B cell (primary cell): ENCODE results near the gene DNAJC1. TPM values are rescaled to one million over a fixed set of nuclear protein-coding genes. Genes with fewer than 3 reads are reported as not detected.

Experiments
- ATAC-seq: fragments of 200-7000 bp; cut with Tn5 transposase; one replicate; pipeline ENCODE4 v1.10.0; 2021; ENCODE audit warnings: low read depth, mild to moderate bottlenecking, moderate number of reproducible peaks, moderate library complexity
- CTCF ChIA-PET: fragments of 350-600 bp; sonication (Branson Sonifier 250); formaldehyde crosslinking; loops from one replicate; lab custom pipeline; 2021; ENCODE audit warnings: antibody characterized with exemption, inconsistent platforms; lab: Charles Lee
- POLR2A ChIA-PET: fragments of 350-600 bp; sonication (Branson Sonifier 250); formaldehyde crosslinking; loops from one replicate; lab custom pipeline; 2021; ENCODE audit warnings: antibody characterized with exemption; lab: Charles Lee
- DNase-seq: peaks from one replicate; pipeline ENCODE4 v3.0.0; 2013
- H2AFZ ChIP-seq: 2 replicates; pipeline ENCODE4 v1.6.1; 2012; ENCODE audit warnings: mild to moderate bottlenecking, low read depth, low read length; ENCODE audit not compliant: insufficient read depth, poor library complexity, severe bottlenecking
- H3K27ac ChIP-seq, 2 donors: 1 replicate in 1 of 2; 2 replicates in 1 of 2; pipeline ENCODE4 v1.5.1; 2012 to 2013; ENCODE audit warnings: low read length in 2 of 2, mild to moderate bottlenecking in 2 of 2, moderate library complexity in 1 of 2
- H3K27me3 ChIP-seq, 4 experiments: fragments of 200-600 bp in 1 of 4; sonication (generic) in 1 of 4; replicated peaks in 1 of 4; 1 replicate in 2 of 4; 2 replicates in 2 of 4; pipeline versions ENCODE4 v1.6.1 to v1.7.0; 2013 to 2016; ENCODE audit warnings: low read length in 3 of 4, mild to moderate bottlenecking in 2 of 4, mixed read lengths in 1 of 4, moderate library complexity in 1 of 4; ENCODE audit not compliant: insufficient read depth in 4 of 4, control insufficient read depth in 3 of 4; ENCODE audit errors: control extremely low read depth in 1 of 4
- H3K36me3 ChIP-seq, 2 experiments: replicated peaks in 1 of 2; 1 replicate in 1 of 2; 2 replicates in 1 of 2; pipeline versions ENCODE4 v1.6.1 to v1.7.1; 2013; ENCODE audit warnings: low read length in 1 of 2; ENCODE audit not compliant: insufficient read depth in 2 of 2, control insufficient read depth in 1 of 2; ENCODE audit errors: control extremely low read depth in 1 of 2, extremely low read depth in 1 of 2
- H3K4me1 ChIP-seq, 2 donors: fragments of 200-600 bp in 1 of 2; sonication (generic) in 1 of 2; 1 replicate in 1 of 2; 2 replicates in 1 of 2; pipeline versions ENCODE4 v1.5.1 to v1.6.1; 2013 to 2017; ENCODE audit warnings: low read length in 2 of 2; ENCODE audit not compliant: control insufficient read depth in 2 of 2, insufficient read depth in 2 of 2
- H3K4me2 ChIP-seq: replicated peaks from 2 replicates; pipeline ENCODE3; 2012; ENCODE audit warnings: mild to moderate bottlenecking, low read depth, low read length; ENCODE audit not compliant: poor library complexity, severe bottlenecking
- H3K4me3 ChIP-seq, 5 experiments: fragments of 200-600 bp in 1 of 5; sonication (generic) in 1 of 5; 1 replicate in 3 of 5; 2 replicates in 2 of 5; pipeline versions ENCODE4 v1.5.1 to v1.7.0; 2011 to 2016; ENCODE audit warnings: low read length in 4 of 5, mild to moderate bottlenecking in 4 of 5, low read depth in 2 of 5, control low read depth in 1 of 5, moderate library complexity in 1 of 5; ENCODE audit not compliant: insufficient read depth in 1 of 5; ENCODE audit errors: control extremely low read depth in 1 of 5, extremely low read depth in 1 of 5
- H3K79me2 ChIP-seq: fragments of 200-600 bp; sonication (generic); one replicate; pipeline ENCODE4 v1.6.0; 2016; ENCODE audit warnings: low read length; ENCODE audit not compliant: control insufficient read depth, insufficient read depth
- H3K9ac ChIP-seq: fragments of 200-600 bp; sonication (generic); 2 replicates; pipeline ENCODE4 v1.6.1; 2017; ENCODE audit warnings: mild to moderate bottlenecking, low read length, moderate library complexity
- H3K9me3 ChIP-seq, 3 donors: one replicate each; pipeline versions ENCODE4 v1.6.1 to v1.7.1; 2013; ENCODE audit warnings: low read length in 2 of 3; ENCODE audit not compliant: control insufficient read depth in 2 of 3, insufficient read depth in 1 of 3; ENCODE audit errors: control extremely low read depth in 1 of 3
- H4K20me1 ChIP-seq: 2 replicates; pipeline ENCODE4 v1.6.0; 2012; ENCODE audit warnings: mild to moderate bottlenecking, low read length; ENCODE audit not compliant: insufficient read depth, control insufficient read depth, poor library complexity, severe bottlenecking
- H3K27ac Mint-ChIP-seq: one replicate; pipeline ENCODE4 v1.8.0; 2021; ENCODE audit warnings: mixed read lengths
- H3K27me3 Mint-ChIP-seq: one replicate; pipeline ENCODE4 v1.8.0; 2021; ENCODE audit warnings: mixed read lengths
- H3K4me1 Mint-ChIP-seq: one replicate; pipeline ENCODE4 v1.8.0; 2021; ENCODE audit warnings: mixed read lengths
- H3K4me3 Mint-ChIP-seq: one replicate; pipeline ENCODE4 v1.8.0; 2021; ENCODE audit warnings: mixed read lengths
- H3K9me3 Mint-ChIP-seq: one replicate; pipeline ENCODE4 v1.8.0; 2022; ENCODE audit warnings: mixed read lengths; ENCODE audit not compliant: insufficient read depth
- CTCF ChIP-seq: fragments of 200-600 bp; IDR thresholded peaks from one replicate; pipeline ENCODE4 v1.8.0; 2022; ENCODE audit warnings: antibody characterized with exemption, mild to moderate bottlenecking
- EZH2 ChIP-seq: IDR thresholded peaks from 2 replicates; pipeline ENCODE4 v1.6.1; 2012; ENCODE audit warnings: borderline replicate concordance, low read depth, mild to moderate bottlenecking, moderate library complexity, low read length; ENCODE audit not compliant: insufficient read depth, poor library complexity, severe bottlenecking
- WGBS: methylation state at CpG from one replicate; pipeline ENCODE4 v1.1.5; 2013; ENCODE audit warnings: missing lambda C conversion rate; ENCODE audit not compliant: insufficient coverage; 5-methylcytosine and 5-hydroxymethylcytosine counted together
- intact Hi-C: fragments of 100-400 bp; cut with micrococcal nuclease; formaldehyde crosslinking; loops from one replicate; pipeline ENCODE4 v1.10.0; 2022
- polyA plus RNA-seq: library from polyadenylated mRNA; depleted of rRNA; stranded (reverse); fragments of >200 nt; gene quantifications from 2 replicates; pipeline ENCODE4 v1.2.3, GENCODE V29; 2012
- total RNA-seq, 2 donors: library from RNA; stranded (reverse); fragments of 120-200 nt in 1 of 2; gene quantifications; 1 replicate in 1 of 2; 2 replicates in 1 of 2; pipeline versions ENCODE4 v1.2.3 to v1.2.4, GENCODE V29; 2013 to 2022

The DNAJC1 gene
- total and polyA plus RNA-seq, 2 donors (not counting 1 experiment from before 2014, with no cell fraction given), result 9.4 to 15.4 TPM

- Histone ChIP-seq H3K27ac (no peak overlapping the region), H3K27me3 (peaks cover 0 to 13% (median 1%) of the 10 kb centered on the region in 4 experiments), H3K36me3 (no peaks in the 10 kb centered on the region), H3K9ac (no peak overlapping the region), H2AFZ (no peak overlapping the region), H3K79me2 (no peaks in the 10 kb centered on the region), H3K9me3 (peaks cover 0 to 4% (median 0%) of the 10 kb centered on the region in 3 donors), H3K4me2 (no peak overlapping the region), H3K4me1 (peaks cover 5% of the 10 kb centered on the region in 2 donors), H4K20me1 (no peaks in the 10 kb centered on the region), H3K4me3 (no peak overlapping the region)
- no peak for TF ChIP-seq EZH2
- no peak for TF ChIP-seq CTCF
- POLR2A ChIA-PET, result no interaction called here
- H3K9me3 Mint-ChIP-seq, result peaks cover 2% of the 10 kb centered on the region
- H3K4me3 Mint-ChIP-seq, result no peak overlapping the region
- peaks cover 28% of the 10 kb centered on the region for H3K27me3 Mint-ChIP-seq
- WGBS, result 81% methylated on average over 4 of the region's 7 CpGs
- DNase-seq (no peak), ATAC-seq (no peak)
- no peak overlapping the region for H3K27ac Mint-ChIP-seq
- H3K4me1 Mint-ChIP-seq, result peaks cover 6% of the 10 kb centered on the region
- CTCF ChIA-PET, result no interaction called here
- intact Hi-C loops, result no loop called here
These were observed 24.1 kb upstream of the DNAJC1 start for GRCh38 chr10:22027364-22028238.

- no peak overlapping the region for H2AFZ ChIP-seq
- H3K4me3 Mint-ChIP-seq, result no peak overlapping the region
- no peak overlapping the region for H3K4me3 ChIP-seq
- ChIA-PET POLR2A (no interaction called here), CTCF (interaction anchor here (0.7 to 1.2 kb wide), 2 partner anchors 15 to 962 kb away, joined by 3 read pairs; no protein-coding TSS in a partner anchor)
- no peaks in the 10 kb centered on the region for H3K9me3 ChIP-seq
- peaks cover 14% of the 10 kb centered on the region for H3K4me1 Mint-ChIP-seq
- peaks cover 25% of the 10 kb centered on the region for H3K27me3 Mint-ChIP-seq
- H3K27me3 ChIP-seq, result peaks cover 0 to 12% (median 1%) of the 10 kb centered on the region in 4 experiments
- no CpG with 5 or more reads among the region's 1 CpG for WGBS
- DNase-seq (no peak), ATAC-seq (no peak)
- no peak overlapping the region for H3K9ac ChIP-seq
- no peaks in the 10 kb centered on the region for H3K79me2 ChIP-seq
- no peaks in the 10 kb centered on the region for H3K36me3 ChIP-seq
- no peak overlapping the region for H3K27ac Mint-ChIP-seq
- H3K4me2 ChIP-seq, result no peak overlapping the region
- peaks cover 2% of the 10 kb centered on the region for H3K9me3 Mint-ChIP-seq
- no peak overlapping the region for H3K27ac ChIP-seq
- peaks cover 5 to 10% of the 10 kb centered on the region in 2 donors for H3K4me1 ChIP-seq
- H4K20me1 ChIP-seq, result no peaks in the 10 kb centered on the region
- TF ChIP-seq EZH2, result no peak
- intact Hi-C loops, result no loop called here
These were observed 22.8 kb upstream of the DNAJC1 start for GRCh38 chr10:22026287-22026686.
